Right forelimb (tissue), 1 donor: ENCODE data around the gene MIOX.
"Not testable (repeated sequence)": the region's sequence is repeated elsewhere in the genome, so short reads cannot be mapped to it uniquely, and the experiment has no call there.

Experiments used
- DNase-seq: peaks from one replicate; pipeline ENCODE4 v3.0.0-alpha.2; 2018

The MIOX gene

GRCh38 chr22:50520184-50520583 lies 33.5 kb downstream of the MIOX start:
- not testable (repeated sequence) for DNase-seq

- DNase-seq = no peak
Measured at GRCh38 chr22:50520826-50521453, 34.3 kb downstream of the MIOX start.

GRCh38 chr22:50521710-50522109 lies 35.1 kb downstream of the MIOX start:
- no peak for DNase-seq

GRCh38 chr22:50522208-50522805 lies 35.6 kb downstream of the MIOX start:
- no peak for DNase-seq

- no peak for DNase-seq
Measured at GRCh38 chr22:50522806-50523438, 36.3 kb downstream of the MIOX start.

GRCh38 chr22:50523458-50523805 lies 36.8 kb downstream of the MIOX start:
- DNase-seq = no peak

- DNase-seq = no peak
Measured at GRCh38 chr22:50523806-50524675, 37.4 kb downstream of the MIOX start.

- no peak for DNase-seq
Measured at GRCh38 chr22:50524676-50525103, 38.0 kb downstream of the MIOX start.

- DNase-seq = peak; percentile 99
Measured at GRCh38 chr22:50525104-50525857, 38.6 kb downstream of the MIOX start, which contains the start of gene SCO2. SCO2 (minus strand) TSS chr22:50525598; CDS start chr22:50524411, 1,187 bp downstream.

- DNase-seq = no peak
Measured at GRCh38 chr22:50525858-50526107, 39.1 kb downstream of the MIOX start.

GRCh38 chr22:50526108-50526833 lies 39.6 kb downstream of the MIOX start:
- peak; percentile 87 for DNase-seq

- DNase-seq = no peak
Measured at GRCh38 chr22:50526834-50527801, 40.5 kb downstream of the MIOX start.

- DNase-seq = no peak
Measured at GRCh38 chr22:50527921-50528681, 41.4 kb downstream of the MIOX start.

- DNase-seq = no peak
Measured at GRCh38 chr22:50528682-50529415, 42.2 kb downstream of the MIOX start.

GRCh38 chr22:50529416-50529896 lies 42.8 kb downstream of the MIOX start:
- DNase-seq = no peak

- DNase-seq = peak; percentile 79
Measured at GRCh38 chr22:50529897-50530579, 43.4 kb downstream of the MIOX start, which contains the start of gene TYMP. TYMP (minus strand) TSS chr22:50530012; CDS start chr22:50529709, 303 bp downstream.

GRCh38 chr22:50530580-50530876 lies 43.9 kb downstream of the MIOX start:
- peak; percentile 72 for DNase-seq

GRCh38 chr22:50530877-50531545 lies 44.4 kb downstream of the MIOX start:
- no peak for DNase-seq
